ENCODE results near the gene BABAM2.

GRCh38 chr2:28142386-28142785, 251.9 kb downstream of the BABAM2 start:
- TF ChIP-seq CTCF (conservative IDR thresholded peaks at IDR 0.05; ENCODE audit: low read depth, low read length) (no peak), SMC3 (IDR thresholded peaks at IDR 0.05; ENCODE audit: low read depth, low read length) (no peak), POLR2A (IDR thresholded peaks at IDR 0.05; ENCODE audit: low read depth, low read length) (no peak), CEBPB (IDR thresholded peaks at IDR 0.05; ENCODE audit: low read depth, low read length) (no peak), CHD1 (IDR thresholded peaks at IDR 0.05; ENCODE audit: low read depth, low read length) (no peak), USF2 (IDR thresholded peaks at IDR 0.05; ENCODE audit: low read depth, low read length) (no peak), FOS (IDR thresholded peaks at IDR 0.05; ENCODE audit: low read depth, low read length) (no peak), RAD21 (IDR thresholded peaks at IDR 0.05; ENCODE audit: low read length) (no peak), BHLHE40 (IDR thresholded peaks at IDR 0.05; ENCODE audit: low read depth, low read length) (no peak), MXI1 (IDR thresholded peaks at IDR 0.05; ENCODE audit: borderline replicate concordance, low read depth, low read length) (no peak), RFX5 (IDR thresholded peaks at IDR 0.05; ENCODE audit: low read depth, low read length) (no peak)
